ENCODE data around the gene HAAO.
"Not testable (repeated sequence)": the region's sequence is repeated elsewhere in the genome, so short reads cannot be mapped to it uniquely, and the experiment has no call there.

HAAO gene

DNA sequence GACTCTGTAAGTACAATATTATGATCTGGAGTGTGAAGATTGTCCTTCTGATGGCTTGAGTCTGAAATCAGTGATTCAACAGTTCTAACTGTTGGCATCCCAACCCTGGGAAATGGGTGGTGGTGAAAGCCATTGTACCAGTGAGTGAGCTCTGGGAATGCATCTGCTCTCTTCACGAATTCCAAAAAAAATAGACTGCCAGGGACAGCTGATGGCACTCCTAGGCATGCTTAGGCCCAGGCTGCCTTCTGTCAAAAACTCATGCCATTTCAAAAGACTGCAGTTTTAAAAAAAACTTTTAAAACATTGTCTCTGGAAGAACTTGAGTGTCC lies 48.8 kb downstream of the HAAO start:
- DNase-seq = no peak

GRCh38 chr2:42742740-42743658 lies 49.4 kb downstream of the HAAO start:
- no peak for DNase-seq

DNA sequence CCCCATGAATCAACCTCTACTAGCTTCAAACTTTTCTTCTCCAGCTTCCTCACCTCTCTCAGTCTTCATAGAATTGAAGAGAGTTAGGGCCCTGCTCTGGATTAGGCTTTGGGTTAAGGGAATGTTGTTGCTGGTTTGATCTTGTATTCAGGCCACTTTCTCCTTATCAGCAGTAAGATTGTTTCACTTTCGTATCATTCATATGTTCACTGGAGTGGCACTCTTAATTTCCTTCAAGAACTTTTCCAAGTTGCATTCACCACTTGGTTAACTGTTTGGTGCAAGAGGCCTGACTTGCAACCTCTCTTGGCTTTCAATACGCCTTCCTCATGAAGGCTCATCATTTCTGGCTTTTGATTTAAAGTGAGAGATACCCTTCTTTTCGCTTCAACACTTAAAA lies 51.2 kb downstream of the HAAO start:
- DNase-seq = no peak

DNA sequence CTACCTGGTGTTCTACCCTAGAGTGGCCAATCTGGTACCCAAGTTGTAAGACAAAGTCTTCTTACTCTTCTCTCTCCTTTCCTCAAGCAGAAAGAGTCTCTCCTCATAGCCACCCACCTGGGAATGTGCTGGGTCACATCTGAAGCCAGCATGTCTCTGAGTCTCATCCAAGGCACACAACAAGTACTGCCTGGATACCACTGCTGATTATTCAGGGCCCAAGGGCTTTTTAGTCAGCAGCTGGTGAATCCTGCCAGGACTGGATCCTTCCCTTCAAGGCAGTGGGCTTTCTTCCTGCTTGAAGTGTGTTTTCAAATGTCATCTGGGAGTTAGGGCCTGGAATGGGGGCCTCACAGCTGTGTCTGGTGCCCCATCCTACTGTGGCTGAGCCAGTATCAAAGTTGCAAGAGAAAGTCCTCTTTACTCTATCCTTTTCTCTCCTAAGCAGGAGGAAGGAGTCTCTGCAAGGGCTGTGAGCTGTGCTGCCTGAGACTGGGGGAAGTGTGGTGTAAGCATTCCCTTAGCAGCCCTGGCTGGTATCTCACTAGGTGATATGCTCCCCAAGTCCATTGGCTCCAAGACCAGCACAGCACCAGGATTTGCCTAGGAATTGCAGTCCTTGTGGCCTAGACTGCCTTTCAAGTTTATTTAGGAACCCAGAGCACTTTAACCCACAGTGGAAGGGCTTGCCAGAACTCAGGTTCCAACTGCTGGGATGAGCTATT lies 55.6 kb downstream of the HAAO start:
- DNase-seq = no peak

DNA sequence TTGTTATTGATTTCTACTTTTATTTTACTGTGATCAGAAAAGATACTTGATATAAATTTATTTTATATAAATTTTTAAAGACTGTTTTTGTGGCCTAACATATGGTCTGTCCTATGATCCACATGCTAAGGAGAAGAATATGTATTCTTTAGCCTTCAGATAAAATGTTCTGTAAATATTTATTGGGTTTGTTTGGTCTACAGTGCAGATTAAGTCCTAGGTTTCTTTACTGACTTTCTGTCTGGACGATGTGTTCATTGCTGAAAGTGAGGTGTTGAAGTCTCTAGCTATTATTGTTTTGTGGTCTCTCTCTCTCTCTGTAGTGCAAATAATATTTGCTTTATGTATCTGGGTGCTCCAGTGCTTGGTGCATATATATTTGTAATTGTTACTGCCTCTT lies 58.5 kb downstream of the HAAO start:
- DNase-seq = no peak

DNA sequence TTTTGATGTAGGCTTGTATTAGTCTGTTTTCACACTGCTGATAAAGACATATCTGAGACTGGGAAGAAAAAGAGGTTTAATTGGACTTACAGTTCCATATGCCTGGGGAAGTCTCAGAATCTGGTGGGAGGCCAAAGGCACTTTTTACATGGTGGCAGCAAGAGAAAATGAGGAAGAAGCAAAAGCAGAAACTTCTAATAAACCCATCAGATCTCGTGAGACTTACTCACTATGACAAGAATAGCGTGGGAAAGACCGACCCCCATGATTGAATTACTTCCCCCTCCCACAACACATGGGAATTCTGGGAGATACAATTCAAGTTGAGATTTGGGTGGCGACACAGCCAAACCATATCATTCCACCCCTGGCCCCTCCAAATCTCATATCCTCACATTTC lies 61.1 kb downstream of the HAAO start:
- DNase-seq = not testable (repeated sequence)

GRCh38 chr2:42726680-42727079 lies 65.7 kb downstream of the HAAO start:
- no peak for DNase-seq

GRCh38 chr2:42725657-42726056 lies 66.7 kb downstream of the HAAO start:
- no peak for DNase-seq

- no peak for DNase-seq
Measured at GRCh38 chr2:42724886-42725285, 67.5 kb downstream of the HAAO start.

DNA sequence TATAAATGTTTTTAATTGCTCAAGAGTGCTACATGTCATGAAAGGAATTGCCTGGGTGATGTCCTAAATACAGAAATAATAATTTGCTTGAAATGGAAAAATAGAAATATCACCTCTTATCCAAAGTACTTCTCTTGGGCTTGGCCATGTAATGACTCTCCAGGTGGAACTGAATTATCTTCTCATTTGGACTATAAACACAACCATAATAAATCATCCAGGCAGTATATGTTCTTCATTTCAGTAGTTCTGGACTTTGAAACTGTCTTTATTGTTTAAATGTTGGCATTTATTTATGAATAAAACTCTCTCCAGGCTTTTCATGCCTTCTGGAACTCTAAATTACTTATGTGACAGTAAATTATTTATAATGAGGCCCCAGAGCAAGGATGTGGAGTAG lies 68.9 kb downstream of the HAAO start:
- DNase-seq = no peak

GRCh38 chr2:42722320-42723190 lies 69.8 kb downstream of the HAAO start:
- no peak for DNase-seq

- DNase-seq = no peak
Measured at GRCh38 chr2:42721898-42722297, 70.5 kb downstream of the HAAO start.
